UCSD-AML1 (cell line): ENCODE results near the gene TIMELESS.
"Not testable (repeated sequence)": the region's sequence is repeated elsewhere in the genome, so short reads cannot be mapped to it uniquely, and the experiment has no call there.

ENCODE experiments used
- DNase-seq: peaks from one replicate; lab custom pipeline; 2025; ENCODE audit not compliant: unreplicated experiment; lab: John Stamatoyannopoulos, UW

Gene TIMELESS

DNA sequence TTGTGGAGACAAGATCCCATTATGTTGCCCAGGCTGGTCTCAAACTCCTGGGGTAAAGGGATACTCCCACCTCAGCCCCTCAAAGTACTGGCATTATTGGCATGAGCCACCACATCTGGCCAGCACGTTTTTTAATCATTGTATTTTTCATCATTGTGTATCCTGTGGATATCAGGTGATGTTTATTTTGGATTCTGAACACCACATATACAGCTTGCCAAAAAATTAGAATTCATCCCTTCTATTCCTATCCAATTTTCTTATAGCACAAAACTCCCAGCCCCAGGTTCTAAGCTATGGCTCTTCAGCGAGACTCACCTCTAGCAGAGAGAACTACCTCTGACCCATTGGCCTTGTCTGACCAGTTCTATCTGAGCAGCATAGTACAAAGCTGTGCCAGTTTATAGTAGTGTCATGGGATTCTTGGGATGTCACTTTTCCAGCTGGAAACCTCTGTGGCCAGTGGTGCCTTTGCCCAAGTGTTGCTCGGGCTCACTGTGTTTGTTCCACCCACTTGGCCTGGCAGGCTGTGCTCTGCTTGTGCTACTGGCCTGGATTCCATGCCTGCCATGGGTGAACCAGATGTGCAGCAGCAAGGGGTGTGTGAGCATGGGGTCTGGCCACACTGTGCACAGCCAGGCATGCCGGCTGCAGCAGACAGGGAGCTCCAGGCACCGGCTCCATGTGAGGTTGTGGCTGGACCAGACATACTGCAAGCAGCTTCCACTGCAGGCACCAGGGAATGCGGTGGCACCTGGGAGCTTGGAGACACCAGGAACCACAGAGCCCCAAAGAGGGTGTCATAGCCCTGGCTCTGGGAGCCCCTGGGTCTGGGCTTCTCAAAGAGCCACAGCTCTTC is 37.2 kb downstream of the TIMELESS start:
- no peak for DNase-seq

DNA sequence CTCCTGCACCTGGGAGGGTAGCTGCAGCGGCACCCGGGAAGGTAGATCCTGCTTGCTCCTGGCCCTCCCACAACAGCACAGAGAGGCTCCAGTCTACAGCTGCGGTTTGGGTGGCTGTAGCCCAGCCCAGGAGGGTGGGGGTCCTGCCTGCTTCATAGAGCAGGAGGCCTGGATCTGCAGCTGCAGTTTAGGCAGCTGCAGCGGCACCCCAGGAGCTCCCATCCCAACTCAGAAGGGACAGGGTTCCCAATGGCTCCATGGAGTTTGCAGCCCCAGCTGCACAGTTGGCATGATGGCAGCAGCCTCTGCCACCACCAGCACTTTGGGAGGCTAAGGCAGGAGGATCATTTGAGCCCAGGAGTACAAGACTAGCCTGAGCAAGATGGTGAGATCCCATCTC is 38.5 kb downstream of the TIMELESS start:
- no peak for DNase-seq

DNA sequence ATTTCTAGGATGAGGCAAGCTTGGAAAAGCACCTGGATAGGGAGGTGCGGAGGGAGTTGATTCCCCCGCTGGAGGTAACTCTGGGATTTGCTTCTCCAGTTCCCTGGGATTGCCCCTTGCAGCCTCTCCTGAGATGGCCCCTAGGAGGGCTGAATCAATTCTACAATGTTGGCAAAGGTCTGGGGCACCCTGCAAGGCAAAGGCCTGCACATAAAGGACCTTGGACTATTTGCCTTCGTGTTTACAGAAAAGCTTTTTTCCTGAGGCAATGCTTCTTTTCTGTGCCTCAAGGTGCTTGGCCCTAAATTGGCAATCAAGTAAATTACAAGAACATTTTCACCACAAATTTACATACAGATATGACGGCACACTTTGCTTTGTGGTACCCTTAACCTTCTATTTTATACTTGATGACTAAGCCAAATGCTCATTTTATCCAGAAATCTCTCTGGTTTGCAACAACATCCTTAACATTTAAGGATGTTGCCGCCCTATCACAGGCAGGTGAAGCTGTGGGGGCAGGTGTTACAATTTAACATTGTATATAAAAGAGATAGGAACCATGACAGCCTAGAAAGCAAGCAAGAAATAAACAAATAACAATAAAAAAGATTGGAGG is 40.3 kb downstream of the TIMELESS start:
- DNase-seq, result no peak

DNA sequence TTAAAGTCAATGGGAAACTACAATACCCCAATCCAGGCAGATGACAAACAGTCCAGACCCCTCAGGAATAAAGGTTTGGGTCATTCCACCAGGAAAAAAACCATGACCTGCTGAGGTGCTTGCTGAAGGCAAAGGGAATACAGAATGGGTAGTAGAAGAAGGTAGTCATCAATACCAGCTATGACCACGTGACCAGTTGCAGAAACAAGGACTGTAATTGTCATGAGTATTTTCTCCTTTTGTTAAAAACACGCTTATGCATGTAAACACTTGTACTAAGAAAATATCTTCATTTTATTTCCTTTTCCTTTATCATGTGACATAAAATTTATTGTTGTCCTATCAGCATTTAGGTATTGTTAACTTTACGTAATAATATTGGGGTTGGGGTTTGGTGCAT is 45.0 kb downstream of the TIMELESS start:
- not testable (repeated sequence) for DNase-seq

DNA sequence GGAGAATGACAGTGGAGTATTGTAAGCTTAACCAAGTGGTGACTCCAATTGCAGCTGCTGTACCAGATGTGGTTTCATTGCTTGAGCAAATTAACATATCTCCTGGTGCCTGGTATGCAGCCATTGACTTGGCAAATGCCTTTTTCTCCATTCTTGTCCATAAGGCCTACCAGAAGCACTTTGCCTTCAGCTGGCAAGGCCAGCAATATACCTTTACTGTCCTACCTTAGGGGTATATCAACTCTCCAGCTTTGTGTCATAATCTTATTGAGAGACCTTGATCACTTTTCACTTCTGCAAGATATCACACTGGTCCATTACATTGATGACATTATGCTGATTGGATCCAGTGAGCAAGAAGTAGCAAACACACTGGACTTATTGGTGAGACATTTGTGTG is 47.6 kb downstream of the TIMELESS start:
- not testable (repeated sequence) for DNase-seq

DNA sequence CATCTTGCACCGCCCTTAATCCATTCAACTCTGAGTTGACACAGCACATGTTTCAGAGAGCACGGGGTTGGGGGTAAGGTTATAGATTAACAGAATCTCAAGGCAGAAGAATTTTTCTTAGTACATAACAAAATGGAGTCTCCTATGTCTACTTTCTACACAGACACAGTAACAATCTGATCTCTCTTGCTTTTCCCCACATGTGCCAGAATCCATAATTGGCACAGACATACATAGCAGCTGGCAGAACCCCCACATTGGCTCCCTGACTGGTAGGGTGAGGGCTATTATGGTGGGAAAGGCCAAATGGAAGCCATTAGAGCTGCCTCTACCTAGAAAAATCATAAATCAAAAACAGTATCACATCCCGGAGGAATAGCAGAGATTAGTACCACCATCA is 48.1 kb downstream of the TIMELESS start:
- DNase-seq, result not testable (repeated sequence)

DNA sequence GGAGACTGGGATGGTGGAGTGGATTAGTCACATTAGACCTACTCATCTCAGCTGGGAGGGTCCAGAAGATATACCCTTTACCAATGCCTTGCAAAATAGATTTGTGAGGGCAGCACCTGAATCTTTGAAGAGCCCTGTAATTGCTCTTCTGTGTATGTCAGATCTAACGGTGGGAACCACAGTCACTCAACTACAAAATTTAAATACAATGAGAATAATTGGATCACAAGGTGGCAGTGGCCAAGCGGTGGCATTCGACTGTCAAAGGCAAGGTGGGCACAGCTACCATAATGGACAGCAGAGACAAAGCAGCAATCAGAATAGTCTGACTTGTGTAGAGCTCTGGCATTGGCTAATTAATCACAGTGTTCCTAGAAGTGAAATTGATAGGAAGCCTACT is 49.8 kb downstream of the TIMELESS start:
- DNase-seq, result not testable (repeated sequence)

DNA sequence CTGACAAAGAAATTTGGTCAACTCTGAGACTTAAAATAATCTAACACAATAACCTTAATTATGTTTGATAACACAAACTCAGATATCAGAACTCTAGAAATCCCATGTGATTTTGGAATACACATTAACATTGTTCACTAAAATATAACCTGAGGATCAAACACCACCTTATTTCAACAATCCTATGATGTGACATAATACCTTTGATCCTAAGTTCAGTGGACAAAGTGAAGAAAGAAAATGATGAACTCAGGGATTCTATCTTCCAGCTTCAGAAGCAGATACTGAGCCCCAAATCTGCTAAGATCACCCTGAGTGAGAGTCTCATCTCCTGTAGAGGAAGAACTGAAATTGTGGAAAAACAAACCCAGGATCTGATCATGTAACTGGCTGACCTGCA is 50.9 kb downstream of the TIMELESS start:
- no peak for DNase-seq

DNA sequence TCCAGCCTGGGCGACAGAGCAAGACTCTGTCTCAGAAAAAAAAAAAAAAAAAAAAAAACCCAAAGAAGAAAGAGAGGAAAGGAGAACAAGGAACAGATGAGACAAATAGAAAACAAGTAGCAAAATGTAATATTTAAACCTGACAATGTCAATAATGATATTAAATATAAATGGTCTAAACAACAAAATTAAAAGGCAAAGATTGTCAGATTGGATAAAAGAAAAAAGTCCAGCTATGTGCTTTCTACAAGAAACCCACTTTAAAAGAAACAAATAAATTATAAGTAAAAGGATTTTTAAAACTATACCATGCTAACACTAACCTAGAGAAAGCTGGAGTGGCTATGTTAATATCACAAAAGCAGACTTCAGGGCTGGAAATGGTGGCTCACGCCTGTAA is 56.9 kb downstream of the TIMELESS start:
- DNase-seq, result no peak

DNA sequence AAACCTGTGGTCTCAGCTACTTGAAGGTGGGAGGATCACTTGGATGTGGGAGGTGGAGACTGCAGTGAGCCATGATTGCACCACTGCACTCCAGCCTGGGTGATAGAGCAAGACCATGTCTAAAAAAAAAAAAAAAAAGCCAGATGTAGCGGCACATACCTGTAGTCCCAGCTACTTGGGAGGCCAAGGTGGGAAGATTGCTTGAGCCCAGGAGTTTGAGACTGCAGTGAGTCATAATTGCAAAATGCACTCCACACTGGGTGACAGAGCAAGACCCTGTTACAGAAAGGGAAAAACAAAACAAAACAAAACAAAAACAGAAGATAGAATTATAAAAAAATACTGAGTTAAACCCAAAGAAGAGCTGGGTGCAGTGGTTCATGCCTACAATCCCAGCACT is 57.5 kb downstream of the TIMELESS start:
- DNase-seq, result no peak

DNA sequence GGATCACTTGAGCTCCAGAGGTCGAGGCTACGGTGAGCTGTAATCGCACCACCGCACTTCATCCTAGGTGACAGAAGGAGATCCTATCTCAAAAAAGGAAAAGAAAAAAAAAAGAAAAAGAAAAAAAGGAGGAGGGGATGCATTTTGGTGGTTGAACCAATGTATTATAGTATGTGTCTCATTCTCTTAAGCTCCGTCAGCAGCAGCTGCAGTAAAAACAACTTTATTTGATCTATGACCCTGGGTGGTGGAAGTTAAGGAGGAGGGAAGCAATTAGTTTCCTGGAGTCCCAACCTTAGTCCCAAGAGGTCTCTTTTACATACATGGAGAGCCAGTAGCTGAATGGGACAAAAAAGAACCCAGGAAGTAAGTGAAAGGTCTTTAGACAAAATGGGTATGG is 59.8 kb downstream of the TIMELESS start:
- no peak for DNase-seq

DNA sequence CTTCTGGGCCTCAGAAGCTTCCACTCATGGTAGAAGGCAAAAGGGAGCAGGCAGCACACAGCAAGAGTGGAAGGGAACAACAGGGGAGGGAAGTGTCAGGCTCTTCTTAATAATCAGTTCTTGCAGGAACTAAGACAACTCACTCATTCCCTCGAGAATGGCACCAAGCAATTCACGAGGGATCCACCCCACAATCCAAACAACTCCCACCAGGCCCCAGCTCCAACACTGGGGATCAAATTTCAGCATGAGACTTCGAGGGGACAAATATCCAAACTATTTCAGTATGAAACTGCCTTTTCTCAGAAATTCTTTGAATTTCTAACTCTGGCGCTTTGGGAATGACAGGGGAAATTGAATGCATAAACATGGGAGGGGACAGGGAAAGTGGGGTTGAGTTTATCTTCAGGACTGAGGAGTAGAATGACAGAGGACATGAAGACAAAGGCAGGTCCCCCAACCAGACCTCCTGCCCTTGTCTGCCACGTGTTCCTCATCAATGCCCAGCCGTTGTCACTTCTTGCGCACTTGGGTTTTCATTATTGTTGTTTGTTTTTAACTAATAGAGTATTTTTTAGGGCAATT is 62.0 kb downstream of the TIMELESS start:
- no peak for DNase-seq

DNA sequence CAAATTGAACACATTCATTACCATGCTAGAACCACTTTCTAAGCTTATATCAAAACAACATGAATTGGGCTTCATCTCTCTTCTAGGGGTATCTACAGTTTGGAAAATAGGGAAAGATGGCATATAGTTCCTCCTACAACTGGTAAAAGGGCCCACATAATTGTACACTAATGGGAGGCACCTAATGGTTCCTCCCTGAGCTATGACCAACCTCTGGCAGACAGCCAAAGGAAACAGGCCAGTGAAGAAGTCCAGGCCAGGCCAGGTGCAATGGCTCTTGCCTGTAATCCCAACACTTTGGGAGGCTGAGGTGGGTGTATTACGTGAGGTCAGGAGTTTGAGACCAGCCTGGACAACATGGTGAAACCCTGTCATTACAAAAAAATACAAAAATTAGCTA is 63.4 kb downstream of the TIMELESS start:
- no peak for DNase-seq

DNA sequence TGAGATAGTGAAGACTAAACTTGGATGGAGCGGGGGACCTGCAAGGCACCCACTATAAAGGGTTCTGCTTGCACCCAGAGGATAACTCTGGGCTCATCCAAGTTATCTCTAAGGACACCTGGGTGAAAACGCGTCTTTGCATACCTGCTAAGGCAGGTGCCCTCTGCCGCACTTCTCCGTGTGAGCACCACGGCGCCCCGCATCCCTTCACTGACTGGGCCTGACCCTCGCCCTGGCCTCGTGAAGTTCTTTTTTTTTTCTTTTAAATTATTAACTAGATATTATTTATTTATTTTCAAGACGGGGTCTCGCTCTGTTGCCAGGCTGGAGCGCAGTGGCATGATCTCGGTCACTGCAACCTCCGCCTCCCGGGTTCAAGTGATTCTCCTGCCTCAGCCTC is 66.6 kb downstream of the TIMELESS start:
- DNase-seq, result no peak

DNA sequence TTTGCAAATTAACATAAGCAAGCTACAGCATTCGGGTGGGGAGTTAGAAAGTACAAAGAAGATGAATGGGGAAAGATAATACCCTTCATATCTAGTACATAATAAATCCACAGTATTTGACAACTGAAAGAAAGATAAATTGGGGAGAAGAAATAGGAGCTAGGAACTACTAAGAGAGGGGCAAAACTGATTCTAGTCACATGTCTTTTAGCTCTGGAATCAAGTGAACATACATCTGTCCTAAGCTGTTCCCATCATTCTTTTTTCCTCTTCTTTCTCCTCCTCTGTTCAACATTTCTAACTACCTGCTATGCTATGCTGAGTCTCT is 71.3 kb downstream of the TIMELESS start:
- no peak for DNase-seq

DNA sequence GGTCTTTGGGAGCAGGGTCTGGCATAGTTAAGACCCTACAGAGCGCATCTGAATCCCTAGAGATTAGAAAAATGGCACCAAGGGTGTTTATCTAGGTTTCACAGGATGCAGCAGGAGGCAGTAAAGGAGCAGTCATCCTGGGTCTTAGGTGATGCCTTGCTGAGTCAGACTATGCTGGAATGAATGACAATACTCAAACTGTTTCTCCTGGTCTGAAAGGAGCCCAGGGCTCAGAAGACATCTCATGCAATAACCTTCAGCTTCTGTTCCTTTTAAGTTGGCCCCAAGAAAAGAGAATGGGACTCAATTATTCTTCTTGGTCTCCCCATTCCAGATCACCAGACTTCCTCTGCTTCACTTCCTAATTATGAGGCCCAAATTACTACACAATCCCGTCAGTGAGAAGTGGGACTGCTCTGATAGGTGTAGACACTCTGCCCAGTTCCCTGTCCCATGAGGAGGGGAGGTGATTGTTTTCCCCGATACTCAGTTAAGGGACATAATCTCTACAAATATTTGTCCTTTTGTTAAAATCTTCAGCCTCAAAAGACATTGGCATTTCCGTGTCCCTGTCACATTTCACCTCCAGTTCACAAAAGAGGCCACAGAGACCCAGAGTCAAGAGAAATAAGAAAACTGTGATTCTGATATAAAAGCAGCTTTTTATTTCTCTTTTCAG is 71.8 kb downstream of the TIMELESS start:
- no peak for DNase-seq

DNA sequence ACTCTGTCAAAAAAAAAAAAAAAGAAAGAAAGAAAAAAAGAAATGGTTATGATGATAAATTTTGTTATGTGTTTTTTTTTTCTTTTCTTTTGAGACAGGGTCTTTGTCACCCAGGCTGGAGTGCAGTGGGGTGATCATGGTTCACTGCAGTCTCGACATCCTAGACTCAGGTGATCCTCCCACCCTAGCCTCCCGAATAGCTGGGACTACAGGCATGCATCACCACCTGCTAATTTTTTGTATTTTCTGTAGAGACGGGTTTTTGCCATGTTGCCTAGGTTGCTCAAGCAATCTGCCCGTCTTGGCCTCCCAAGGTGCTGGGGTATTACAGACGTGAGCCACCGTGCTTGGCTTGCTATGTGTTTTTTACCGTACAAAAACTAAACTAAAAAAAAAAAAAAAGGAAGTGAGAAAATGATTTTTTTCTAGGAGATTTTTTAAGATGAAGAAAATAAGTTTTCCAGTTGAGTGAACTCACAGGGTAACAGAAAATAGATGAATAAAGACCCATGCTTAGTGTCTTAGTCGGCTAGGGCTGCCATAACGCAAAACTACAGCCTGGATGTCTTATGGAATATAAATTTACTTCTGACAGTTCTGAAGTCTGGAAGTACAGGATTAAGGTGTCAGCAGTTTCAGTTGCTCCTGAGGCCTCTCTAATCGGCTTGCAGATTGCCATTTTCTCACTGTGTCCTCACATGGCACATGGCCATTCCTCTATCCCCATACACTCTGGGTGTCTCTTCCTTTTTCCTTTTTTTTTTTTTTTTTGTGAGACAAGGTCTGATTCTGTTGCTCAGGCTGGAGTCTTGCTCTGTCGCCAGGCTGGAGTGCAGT is 73.4 kb downstream of the TIMELESS start:
- DNase-seq, result no peak

DNA sequence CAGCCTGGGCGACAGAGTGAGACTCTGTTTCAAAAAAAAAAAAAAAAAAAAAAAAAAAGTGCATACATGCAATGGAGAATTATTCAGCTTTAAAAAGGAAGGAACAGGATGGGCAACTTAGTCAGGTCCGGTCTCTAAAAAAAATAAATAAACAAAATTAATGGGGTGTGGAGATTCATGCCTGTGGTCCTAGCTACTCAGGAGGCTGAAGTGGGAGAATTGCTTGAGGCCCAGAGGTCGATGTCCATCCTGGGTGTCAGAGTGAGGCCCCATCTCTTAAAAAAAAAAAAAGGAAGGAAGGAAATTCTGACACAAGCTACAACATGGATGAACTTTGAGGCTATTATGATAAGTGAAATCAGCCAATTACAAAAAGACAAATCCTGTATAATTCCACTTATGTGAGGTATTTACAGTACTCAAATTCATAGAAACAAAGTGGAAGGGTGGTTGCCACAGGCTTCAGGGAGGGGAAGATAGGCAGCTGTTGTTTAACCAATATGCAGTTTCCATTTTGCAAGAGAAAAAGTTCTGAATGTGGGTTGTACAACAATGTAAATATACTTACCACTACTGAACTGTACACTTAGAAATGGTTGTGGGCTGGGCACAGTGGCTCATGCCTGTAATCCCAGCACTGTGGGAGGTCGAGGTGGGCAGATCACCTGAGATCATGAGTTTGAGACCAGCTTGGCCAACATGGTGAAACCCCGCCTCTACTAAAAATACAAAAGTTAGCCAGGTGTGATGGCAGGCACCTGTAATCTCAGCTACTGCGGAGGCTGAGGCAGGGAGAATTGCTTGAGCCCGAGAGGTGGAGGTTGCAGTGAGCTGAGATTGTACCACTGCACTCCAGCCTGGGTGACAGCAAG is 74.3 kb downstream of the TIMELESS start:
- no peak for DNase-seq

DNA sequence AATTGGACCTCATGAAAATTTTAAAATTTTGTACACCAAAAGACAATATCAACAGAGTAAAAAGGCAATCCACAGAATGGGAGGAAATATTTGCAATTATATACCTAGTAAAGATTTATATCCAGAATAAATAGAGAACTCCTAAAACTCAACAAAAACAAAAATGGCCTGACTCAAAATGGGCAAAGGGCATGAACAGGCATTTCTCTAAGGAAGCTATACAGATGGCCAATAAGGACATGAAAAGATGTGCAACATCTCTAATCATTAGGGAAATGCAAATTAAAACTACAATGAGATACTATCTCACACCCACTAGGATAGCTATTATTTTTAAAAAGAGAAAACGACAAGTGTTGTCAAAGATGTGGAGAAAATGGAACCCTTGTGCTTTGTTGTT is 75.7 kb downstream of the TIMELESS start:
- no peak for DNase-seq

DNA sequence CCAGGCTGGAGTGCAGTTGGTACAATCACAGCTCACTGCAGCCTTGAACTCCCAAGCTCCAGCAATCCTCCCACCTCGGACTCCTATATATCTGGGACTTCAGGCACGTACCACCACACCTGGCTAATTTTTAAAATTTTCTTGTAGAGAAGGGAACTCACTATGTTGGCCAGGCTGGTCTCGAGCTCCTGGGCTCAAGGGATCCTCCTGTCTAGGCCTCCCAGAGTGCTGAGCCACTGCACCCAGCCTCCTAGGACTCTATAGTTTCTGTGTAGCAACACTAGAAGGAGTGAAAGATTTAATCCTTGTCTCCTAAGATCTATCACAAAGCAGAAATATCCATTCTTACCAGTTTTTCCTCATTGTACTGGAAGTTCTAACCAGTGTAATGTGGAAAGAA is 82.3 kb downstream of the TIMELESS start:
- DNase-seq, result no peak
